Measurements from ENCODE around the gene RPS6KA2.

Gene RPS6KA2

DNA sequence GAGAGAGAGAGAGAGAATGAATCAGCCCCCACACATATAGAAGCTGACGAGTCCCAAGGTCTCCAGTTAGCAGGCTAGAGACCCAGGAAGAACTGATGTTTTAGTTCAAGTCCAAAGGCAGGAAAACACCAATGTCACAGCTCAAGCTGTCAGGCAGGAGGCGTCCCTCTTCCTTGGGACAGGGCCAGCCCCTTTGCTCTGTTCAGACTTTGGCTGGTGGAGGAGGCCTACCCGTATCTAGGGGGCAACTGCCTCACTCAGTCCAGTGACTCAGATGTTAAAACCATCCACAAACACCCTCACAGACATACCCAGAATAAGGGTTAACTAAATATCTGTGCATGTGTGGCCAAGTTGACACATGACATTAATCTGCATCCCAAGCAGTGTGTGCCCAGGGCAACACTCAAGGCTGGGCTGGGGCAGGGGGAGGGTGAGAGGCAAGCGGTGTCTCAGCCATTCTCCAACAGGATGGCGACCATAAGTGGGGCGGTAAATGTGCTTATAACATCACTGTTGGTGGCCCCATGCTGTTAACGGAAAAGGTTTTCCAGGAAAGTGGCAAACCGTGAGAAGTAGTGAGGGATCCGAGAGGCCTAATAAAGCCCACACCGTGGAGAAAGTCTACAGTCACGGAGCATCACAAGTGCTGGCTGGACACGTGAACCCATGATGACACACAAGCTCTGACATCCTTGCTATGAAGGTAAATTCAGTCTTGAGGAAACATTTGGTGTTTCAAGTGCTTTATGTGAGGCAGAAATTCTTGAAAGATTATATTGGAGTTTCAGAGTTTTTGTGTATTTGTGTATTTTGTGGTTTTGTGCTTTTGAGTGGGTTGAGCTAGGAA is 68.7 kb downstream of the RPS6KA2 start:
- H3K4me3 ChIP-seq (replicated peaks; ENCODE audit: low read depth, low read length): no peak overlapping the region
- TF ChIP-seq, protein P1, sequence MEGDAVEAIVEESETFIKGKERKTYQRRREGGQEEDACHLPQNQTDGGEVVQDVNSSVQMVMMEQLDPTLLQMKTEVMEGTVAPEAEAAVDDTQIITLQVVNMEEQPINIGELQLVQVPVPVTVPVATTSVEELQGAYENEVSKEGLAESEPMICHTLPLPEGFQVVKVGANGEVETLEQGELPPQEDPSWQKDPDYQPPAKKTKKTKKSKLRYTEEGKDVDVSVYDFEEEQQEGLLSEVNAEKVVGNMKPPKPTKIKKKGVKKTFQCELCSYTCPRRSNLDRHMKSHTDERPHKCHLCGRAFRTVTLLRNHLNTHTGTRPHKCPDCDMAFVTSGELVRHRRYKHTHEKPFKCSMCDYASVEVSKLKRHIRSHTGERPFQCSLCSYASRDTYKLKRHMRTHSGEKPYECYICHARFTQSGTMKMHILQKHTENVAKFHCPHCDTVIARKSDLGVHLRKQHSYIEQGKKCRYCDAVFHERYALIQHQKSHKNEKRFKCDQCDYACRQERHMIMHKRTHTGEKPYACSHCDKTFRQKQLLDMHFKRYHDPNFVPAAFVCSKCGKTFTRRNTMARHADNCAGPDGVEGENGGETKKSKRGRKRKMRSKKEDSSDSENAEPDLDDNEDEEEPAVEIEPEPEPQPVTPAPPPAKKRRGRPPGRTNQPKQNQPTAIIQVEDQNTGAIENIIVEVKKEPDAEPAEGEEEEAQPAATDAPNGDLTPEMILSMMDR (IDR thresholded peaks at IDR 0.05; ENCODE audit: low read length, missing control alignments): no peak
- no peak for DNase-seq (ENCODE audit: low read depth)

DNA sequence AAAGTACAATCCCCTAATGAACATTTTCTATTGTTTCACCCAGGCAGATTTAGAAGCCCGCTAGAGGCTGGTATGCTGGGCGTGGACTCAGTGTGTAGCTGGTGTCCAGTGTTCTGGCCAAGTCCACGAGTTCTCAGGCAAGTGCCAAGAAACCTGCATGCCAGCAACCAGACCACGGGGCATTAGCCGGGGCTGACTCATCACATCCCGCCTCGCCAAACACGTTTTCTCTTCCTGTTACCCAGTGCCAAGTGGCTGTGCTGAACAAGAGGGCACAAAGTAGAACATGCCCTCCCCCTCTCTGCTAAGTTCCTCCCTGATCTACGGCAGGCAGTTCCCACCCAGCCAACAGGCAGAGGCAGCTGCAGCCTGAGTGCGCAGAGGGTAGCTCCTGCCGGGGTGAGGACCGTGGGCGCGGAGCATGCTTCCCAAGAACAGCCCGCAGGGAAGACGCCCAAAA is 70.2 kb downstream of the RPS6KA2 start:
- TF ChIP-seq, protein P1 (IDR thresholded peaks at IDR 0.05; ENCODE audit: low read length, missing control alignments): no peak
- DNase-seq (ENCODE audit: low read depth): peak; percentile 93
- H3K4me3 ChIP-seq (replicated peaks; ENCODE audit: low read depth, low read length): no peak overlapping the region

DNA sequence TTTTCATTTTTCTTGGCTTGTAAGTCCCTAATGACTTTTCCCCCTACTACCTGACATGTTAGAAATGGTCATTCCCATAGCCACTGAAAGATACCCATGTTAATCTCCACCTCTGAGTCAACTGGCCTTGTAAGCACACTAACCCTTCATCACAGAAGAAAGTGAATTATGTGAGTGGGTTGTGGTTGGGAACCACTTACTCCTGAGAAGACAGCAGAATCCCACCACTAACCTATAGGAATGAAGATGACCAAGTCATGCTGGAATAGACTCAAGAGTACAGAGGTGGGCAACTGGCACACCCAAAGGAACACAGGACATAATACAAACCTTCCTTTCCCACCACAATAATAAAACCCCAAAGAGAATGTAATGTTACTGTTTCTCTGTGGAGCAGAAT is 70.7 kb downstream of the RPS6KA2 start:
- DNase-seq (ENCODE audit: low read depth): no peak
- H3K4me3 ChIP-seq (replicated peaks; ENCODE audit: low read depth, low read length): no peak overlapping the region
- TF ChIP-seq, protein P1 (IDR thresholded peaks at IDR 0.05; ENCODE audit: low read length, missing control alignments): no peak

DNA sequence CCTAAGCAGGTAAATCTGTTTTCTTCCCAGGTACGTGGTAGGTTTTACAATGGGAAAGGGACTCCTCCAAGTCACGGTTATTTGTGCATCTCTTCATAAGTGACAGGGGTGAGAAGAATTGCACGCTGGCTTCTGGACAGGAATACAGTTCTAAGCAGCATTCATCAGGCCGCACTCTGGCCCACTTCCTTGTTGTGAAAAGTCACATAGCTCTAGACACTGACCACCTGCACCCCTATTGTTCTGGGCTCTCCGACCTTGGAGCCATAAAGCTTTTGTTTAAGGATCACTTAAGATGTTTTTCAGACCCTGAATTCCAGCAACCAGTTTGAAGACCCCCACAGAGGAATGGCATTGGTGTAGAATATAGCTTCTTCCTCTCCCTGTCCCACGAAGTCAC is 72.0 kb downstream of the RPS6KA2 start:
- DNase-seq (ENCODE audit: low read depth): no peak
- H3K4me3 ChIP-seq (replicated peaks; ENCODE audit: low read depth, low read length): no peak overlapping the region
- TF ChIP-seq, protein P1 (IDR thresholded peaks at IDR 0.05; ENCODE audit: low read length, missing control alignments): no peak

DNA sequence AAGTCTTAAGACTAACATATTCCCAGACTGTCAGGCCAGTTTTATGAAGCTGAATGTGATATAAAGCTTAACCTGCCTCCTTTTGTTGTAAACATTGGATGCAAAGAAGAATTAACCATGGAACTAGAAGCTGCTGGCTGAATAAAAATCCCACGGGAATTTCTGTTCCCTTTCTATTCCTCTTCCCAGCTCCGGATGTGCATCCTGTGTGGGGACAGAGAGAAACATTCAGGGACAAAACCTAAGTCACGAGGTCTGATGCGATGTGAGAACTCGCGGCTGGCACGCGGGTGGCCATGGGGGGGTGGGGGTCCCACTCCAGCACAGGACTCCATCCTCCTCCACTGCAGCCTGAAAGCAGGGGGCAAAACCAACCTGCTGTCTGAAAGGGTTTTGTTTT is 72.7 kb downstream of the RPS6KA2 start:
- H3K4me3 ChIP-seq (replicated peaks; ENCODE audit: low read depth, low read length): no peak overlapping the region
- TF ChIP-seq, protein P1 (IDR thresholded peaks at IDR 0.05; ENCODE audit: low read length, missing control alignments): no peak
- no peak for DNase-seq (ENCODE audit: low read depth)

DNA sequence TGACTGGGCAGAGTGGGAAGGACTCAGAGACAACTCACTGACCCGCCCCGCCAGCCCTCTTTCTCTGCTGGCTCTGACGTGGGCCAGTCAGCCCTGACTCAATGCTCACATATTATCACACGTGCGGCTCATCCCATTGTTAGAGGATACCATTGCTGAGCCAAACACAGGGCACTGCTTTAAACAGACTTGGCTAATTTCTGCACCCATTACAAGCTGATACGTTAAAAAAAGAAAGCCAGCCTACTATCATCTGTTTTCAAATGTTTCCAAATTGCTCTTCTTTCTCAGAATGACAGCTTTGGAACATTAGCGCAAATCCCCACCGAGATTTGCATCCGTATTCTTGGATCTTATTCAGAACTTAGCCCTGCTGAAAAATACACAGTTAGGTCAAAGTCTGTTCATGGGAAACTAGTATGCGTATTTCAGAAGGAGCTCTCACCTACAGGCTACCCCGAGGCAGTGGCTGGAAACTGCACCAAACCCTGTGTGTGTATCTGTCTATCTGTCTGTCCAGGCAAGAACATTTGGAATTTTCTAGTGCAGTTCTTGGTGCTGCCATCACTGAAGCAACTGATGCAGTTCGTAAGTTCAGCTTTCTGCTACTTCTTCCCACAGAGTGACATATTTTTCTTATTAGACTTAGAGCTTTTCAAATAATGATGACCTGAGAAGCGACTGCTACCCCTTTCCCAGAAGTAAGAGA is 73.3 kb downstream of the RPS6KA2 start:
- TF ChIP-seq, protein P1 (IDR thresholded peaks at IDR 0.05; ENCODE audit: low read length, missing control alignments): no peak
- DNase-seq (ENCODE audit: low read depth): peak; percentile 84
- H3K4me3 ChIP-seq (replicated peaks; ENCODE audit: low read depth, low read length): no peak overlapping the region
